ENCODE data around the gene SELP. TPM values are rescaled to one million over a fixed set of nuclear protein-coding genes. Genes with fewer than 3 reads are reported as not detected.

SELP gene
- polyA plus RNA-seq, 1 experiment, result not detected

GRCh38 chr1:169618367-169618766, 11.6 kb downstream of the SELP start:
- Histone ChIP-seq H3K27me3 (ENCODE audit: control insufficient read depth, insufficient read depth, low read length) (no peaks in the 10 kb centered on the region), H3K27ac (ENCODE audit: low read depth, low read length) (no peak overlapping the region), H3K4me3 (ENCODE audit: low read depth, low read length) (no peak overlapping the region), H3K9me3 (ENCODE audit: control insufficient read depth, insufficient read depth, low read length) (no peaks in the 10 kb centered on the region)
- POLR2A ChIA-PET, result no interaction called here
- TF ChIP-seq, protein P1, sequence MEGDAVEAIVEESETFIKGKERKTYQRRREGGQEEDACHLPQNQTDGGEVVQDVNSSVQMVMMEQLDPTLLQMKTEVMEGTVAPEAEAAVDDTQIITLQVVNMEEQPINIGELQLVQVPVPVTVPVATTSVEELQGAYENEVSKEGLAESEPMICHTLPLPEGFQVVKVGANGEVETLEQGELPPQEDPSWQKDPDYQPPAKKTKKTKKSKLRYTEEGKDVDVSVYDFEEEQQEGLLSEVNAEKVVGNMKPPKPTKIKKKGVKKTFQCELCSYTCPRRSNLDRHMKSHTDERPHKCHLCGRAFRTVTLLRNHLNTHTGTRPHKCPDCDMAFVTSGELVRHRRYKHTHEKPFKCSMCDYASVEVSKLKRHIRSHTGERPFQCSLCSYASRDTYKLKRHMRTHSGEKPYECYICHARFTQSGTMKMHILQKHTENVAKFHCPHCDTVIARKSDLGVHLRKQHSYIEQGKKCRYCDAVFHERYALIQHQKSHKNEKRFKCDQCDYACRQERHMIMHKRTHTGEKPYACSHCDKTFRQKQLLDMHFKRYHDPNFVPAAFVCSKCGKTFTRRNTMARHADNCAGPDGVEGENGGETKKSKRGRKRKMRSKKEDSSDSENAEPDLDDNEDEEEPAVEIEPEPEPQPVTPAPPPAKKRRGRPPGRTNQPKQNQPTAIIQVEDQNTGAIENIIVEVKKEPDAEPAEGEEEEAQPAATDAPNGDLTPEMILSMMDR (IDR thresholded peaks at IDR 0.05; ENCODE audit: low read depth, low read length), result no peak
- CTCF ChIA-PET, result no interaction called here
- no peak for DNase-seq (ENCODE audit: low read depth, low spot score)

- CTCF ChIA-PET, result no interaction called here
- DNase-seq (ENCODE audit: low read depth, low spot score), result no peak
- Histone ChIP-seq H3K27me3 (ENCODE audit: control insufficient read depth, insufficient read depth, low read length) (no peaks in the 10 kb centered on the region), H3K9me3 (ENCODE audit: control insufficient read depth, insufficient read depth, low read length) (no peaks in the 10 kb centered on the region), H3K27ac (ENCODE audit: low read depth, low read length) (no peak overlapping the region), H3K4me3 (ENCODE audit: low read depth, low read length) (no peak overlapping the region)
- TF ChIP-seq, protein P1 (IDR thresholded peaks at IDR 0.05; ENCODE audit: low read depth, low read length), result no peak
- POLR2A ChIA-PET, result no interaction called here
Measured at GRCh38 chr1:169615803-169616202, 14.1 kb downstream of the SELP start.

DNA sequence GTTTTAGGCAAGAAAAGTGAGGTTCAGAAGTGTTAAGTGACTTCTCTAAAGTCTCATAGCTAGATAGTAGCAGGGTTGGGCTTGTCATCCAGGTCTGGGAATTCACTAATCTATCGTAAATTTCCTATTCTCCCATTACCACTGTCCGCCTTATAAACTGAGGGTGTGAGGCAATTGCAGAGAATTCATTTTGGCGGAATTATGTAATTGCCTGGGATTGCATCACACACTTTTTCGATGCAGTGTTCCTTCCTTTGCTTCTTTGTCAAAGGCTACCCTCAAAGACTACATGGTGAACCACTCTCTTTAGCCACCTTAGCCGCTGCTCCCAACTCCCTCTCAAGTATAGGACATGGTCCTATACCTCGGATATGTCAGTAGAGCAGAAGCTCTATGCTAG, 19.1 kb downstream of the SELP start:
- Histone ChIP-seq H3K27me3 (ENCODE audit: control insufficient read depth, insufficient read depth, low read length) (no peaks in the 10 kb centered on the region), H3K4me3 (ENCODE audit: low read depth, low read length) (no peak overlapping the region), H3K9me3 (ENCODE audit: control insufficient read depth, insufficient read depth, low read length) (no peaks in the 10 kb centered on the region), H3K27ac (ENCODE audit: low read depth, low read length) (no peak overlapping the region)
- ChIA-PET CTCF (no interaction called here), POLR2A (no interaction called here)
- no peak for DNase-seq (ENCODE audit: low read depth, low spot score)
- TF ChIP-seq, protein P1 (IDR thresholded peaks at IDR 0.05; ENCODE audit: low read depth, low read length), result no peak

DNA sequence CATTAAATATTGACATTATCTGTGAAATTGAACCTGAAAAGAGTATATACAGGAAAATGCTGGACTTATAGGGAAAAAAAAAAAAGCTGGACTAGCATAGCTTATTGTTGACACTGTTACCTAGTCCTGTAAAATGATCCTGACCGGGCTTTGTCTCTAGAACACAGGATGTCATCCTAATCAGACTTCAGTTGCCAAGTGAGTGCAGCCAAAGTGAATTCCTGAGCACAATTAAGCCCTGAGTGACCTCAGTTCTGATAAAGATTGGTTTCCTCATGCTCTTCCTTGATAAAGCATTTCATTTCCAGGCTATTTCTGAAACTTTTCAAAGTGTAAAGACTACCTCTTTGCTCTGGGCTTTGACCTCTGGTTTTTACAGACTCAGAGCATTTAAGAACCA, 19.8 kb downstream of the SELP start:
- no peak overlapping the region for H3K4me3 ChIP-seq (ENCODE audit: low read depth, low read length)
- H3K27ac ChIP-seq (ENCODE audit: low read depth, low read length), result no peak overlapping the region
- TF ChIP-seq, protein P1 (IDR thresholded peaks at IDR 0.05; ENCODE audit: low read depth, low read length), result no peak
- CTCF ChIA-PET, result no interaction called here
- POLR2A ChIA-PET, result no interaction called here
- no peaks in the 10 kb centered on the region for H3K9me3 ChIP-seq (ENCODE audit: control insufficient read depth, insufficient read depth, low read length)
- no peak for DNase-seq (ENCODE audit: low read depth, low spot score)
- H3K27me3 ChIP-seq (ENCODE audit: control insufficient read depth, insufficient read depth, low read length), result no peaks in the 10 kb centered on the region

- TF ChIP-seq, protein P1 (IDR thresholded peaks at IDR 0.05; ENCODE audit: low read depth, low read length), result no peak
- no peak overlapping the region for H3K27ac ChIP-seq (ENCODE audit: low read depth, low read length)
- CTCF ChIA-PET, result no interaction called here
Measured at GRCh38 chr1:169608226-169608625, 21.7 kb downstream of the SELP start.

More at GRCh38 chr1:169608226-169608625, 21.7 kb downstream of the SELP start:
- Histone ChIP-seq H3K4me3 (ENCODE audit: low read depth, low read length) (no peak overlapping the region), H3K27me3 (ENCODE audit: control insufficient read depth, insufficient read depth, low read length) (no peaks in the 10 kb centered on the region), H3K9me3 (ENCODE audit: control insufficient read depth, insufficient read depth, low read length) (no peaks in the 10 kb centered on the region)
- POLR2A ChIA-PET, result no interaction called here
- no peak for DNase-seq (ENCODE audit: low read depth, low spot score)
